ENCODE measurements around the gene MDGA2. TPM values are rescaled to one million over a fixed set of nuclear protein-coding genes. Genes with fewer than 3 reads are reported as not detected.
A peak's percentile ranks its signal among the peaks of the same experiment; 100 is the strongest.

The MDGA2 gene
- total RNA-seq, 1 donor from 2014 or later, result 8.7 TPM

GRCh38 chr14:47674543-47675465 lies 601 bp downstream of the MDGA2 start:
- peak; percentile 50 for DNase-seq (ENCODE audit: low read depth, low spot score)
- Mint-ChIP-seq H3K4me3 (peak overlapping the region; percentile 99), H3K9me3 (no peaks in the 10 kb centered on the region), H3K36me3 (ENCODE audit: low read depth) (no peaks in the 10 kb centered on the region), H3K4me1 (peaks cover 38% of the 10 kb centered on the region), H3K27ac (ENCODE audit: unreplicated experiment) (peak overlapping the region; percentile 95), H3K27me3 (ENCODE audit: low read depth) (peaks cover 22% of the 10 kb centered on the region)
- no peak for TF ChIP-seq CTCF (conservative IDR thresholded peaks at IDR 0.05)

- H3K36me3 Mint-ChIP-seq (ENCODE audit: low read depth), result no peaks in the 10 kb centered on the region
- H3K4me3 Mint-ChIP-seq, result peak overlapping the region; percentile 99
- peaks cover 22% of the 10 kb centered on the region for H3K27me3 Mint-ChIP-seq (ENCODE audit: low read depth)
- TF ChIP-seq CTCF (conservative IDR thresholded peaks at IDR 0.05), result no peak
- H3K27ac Mint-ChIP-seq (ENCODE audit: unreplicated experiment), result no peak overlapping the region
- no peaks in the 10 kb centered on the region for H3K9me3 Mint-ChIP-seq
- peaks cover 38% of the 10 kb centered on the region for H3K4me1 Mint-ChIP-seq
- peak; percentile 35 for DNase-seq (ENCODE audit: low read depth, low spot score)
These were observed 1.3 kb downstream of the MDGA2 start for GRCh38 chr14:47674148-47674542.

DNA sequence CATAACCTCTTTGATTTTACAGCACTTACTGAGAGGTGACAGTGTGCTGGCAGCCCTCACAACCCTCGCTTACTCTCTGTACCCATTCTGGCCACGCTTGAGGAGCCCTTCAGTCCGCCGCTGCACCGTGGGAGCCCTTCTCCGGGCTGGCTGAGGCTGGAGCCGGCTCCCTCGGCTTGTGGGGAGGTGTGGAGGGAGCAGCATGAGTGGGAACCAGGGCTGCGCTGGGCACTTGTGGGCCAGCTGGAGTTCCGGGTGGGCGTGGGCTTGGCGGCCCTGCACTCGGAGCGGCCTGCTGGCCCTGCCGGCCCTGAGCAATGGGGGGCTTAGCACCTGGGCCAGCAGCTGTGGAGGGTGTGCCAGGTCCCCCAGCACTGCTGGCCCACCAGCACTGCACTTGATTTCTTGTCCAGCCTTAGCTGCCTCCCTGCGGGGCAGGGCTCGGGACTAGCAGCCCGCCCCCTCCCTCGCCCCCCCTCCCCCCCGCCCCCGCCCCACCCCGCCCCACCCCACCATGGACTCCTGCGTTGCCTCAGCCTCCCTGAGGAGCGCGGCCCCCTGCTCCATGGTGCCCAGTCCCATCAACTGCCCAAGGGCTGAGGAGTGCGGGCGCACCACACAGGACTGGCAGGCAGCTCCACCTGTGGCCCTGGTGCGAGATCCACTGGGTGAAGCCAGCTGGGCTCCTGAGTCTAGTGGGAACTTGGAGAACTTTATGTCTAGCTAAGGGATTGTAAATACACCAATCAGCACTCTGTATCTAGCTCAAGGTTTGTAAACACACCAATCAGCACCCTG lies 9.9 kb downstream of the MDGA2 start:
- Mint-ChIP-seq H3K4me1 (peaks cover 14% of the 10 kb centered on the region), H3K36me3 (ENCODE audit: low read depth) (peaks cover 4% of the 10 kb centered on the region), H3K27ac (ENCODE audit: unreplicated experiment) (no peak overlapping the region), H3K27me3 (ENCODE audit: low read depth) (no peaks in the 10 kb centered on the region), H3K4me3 (no peak overlapping the region), H3K9me3 (no peaks in the 10 kb centered on the region)
- DNase-seq (ENCODE audit: low read depth, low spot score), result no peak
- no peak for TF ChIP-seq CTCF (conservative IDR thresholded peaks at IDR 0.05)

- no peaks in the 10 kb centered on the region for H3K27me3 Mint-ChIP-seq (ENCODE audit: low read depth)
- no peak for TF ChIP-seq CTCF (conservative IDR thresholded peaks at IDR 0.05)
- H3K4me1 Mint-ChIP-seq, result peaks cover 28% of the 10 kb centered on the region
- peaks cover 4% of the 10 kb centered on the region for H3K36me3 Mint-ChIP-seq (ENCODE audit: low read depth)
- H3K9me3 Mint-ChIP-seq, result no peaks in the 10 kb centered on the region
- no peak overlapping the region for H3K27ac Mint-ChIP-seq (ENCODE audit: unreplicated experiment)
- no peak for DNase-seq (ENCODE audit: low read depth, low spot score)
- no peak overlapping the region for H3K4me3 Mint-ChIP-seq
These were observed 12.9 kb downstream of the MDGA2 start for GRCh38 chr14:47662466-47662865.

- Mint-ChIP-seq H3K27me3 (ENCODE audit: low read depth) (no peaks in the 10 kb centered on the region), H3K4me3 (peak overlapping the region; percentile 61), H3K27ac (ENCODE audit: unreplicated experiment) (peak overlapping the region; percentile 76), H3K4me1 (peaks cover 27% of the 10 kb centered on the region), H3K36me3 (ENCODE audit: low read depth) (no peaks in the 10 kb centered on the region), H3K9me3 (no peaks in the 10 kb centered on the region)
- TF ChIP-seq CTCF (conservative IDR thresholded peaks at IDR 0.05), result no peak
- DNase-seq (ENCODE audit: low read depth, low spot score), result no peak
These were observed 15.2 kb downstream of the MDGA2 start for GRCh38 chr14:47660158-47660557.
